ENCODE data around the gene OSTF1. TPM values are rescaled to one million over a fixed set of nuclear protein-coding genes. Genes with fewer than 3 reads are reported as not detected.

OSTF1 gene
- total RNA-seq, 4 donors from 2014 or later, result 0.60 to 37.8 (median 19.0) TPM

DNA sequence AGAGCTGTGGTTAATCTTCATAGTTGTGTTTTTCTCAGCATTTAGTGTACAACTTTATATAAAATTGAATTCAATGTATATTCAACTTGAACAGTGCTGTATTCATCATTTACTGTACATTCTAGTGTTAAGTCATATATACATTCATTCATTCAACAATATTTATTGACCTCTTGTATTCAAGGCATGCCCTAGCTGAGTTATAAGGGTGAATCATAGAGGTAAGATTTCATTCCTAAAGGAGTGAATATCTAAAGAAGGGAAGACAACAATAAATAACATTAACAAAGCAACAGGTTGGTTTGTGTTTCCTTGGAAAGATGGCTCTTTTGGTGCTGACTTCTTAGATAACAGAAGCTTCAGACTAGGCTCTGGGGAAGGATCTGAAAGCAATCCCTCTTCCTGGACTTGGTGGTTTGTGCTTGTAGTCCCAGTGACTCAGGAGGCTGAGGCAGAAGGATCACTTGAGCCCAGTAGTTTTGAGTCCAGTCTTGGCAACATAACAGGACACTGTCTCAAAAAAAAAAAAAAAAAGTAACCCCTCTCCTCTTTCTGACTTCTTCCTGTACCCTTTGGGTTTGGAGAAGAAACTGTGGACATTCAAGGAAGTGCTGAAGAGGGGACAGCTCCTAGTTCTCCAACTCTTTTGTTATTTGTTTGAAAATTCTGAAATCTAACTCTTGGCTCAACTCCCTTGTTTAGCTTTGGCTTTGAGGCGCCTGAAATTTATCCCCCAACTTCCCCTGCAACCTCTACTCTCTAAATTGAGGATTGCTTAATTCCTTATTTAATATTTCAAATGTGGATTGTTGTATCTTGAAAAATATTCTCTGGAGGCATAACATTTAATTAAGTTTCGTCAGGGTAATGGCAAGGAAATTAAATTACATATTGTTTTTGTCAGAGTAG lies 80.2 kb downstream of the OSTF1 start:
- Histone ChIP-seq H3K4me1 (no peaks in the 10 kb centered on the region), H3K4me3 (no peak overlapping the region), H3K36me3 (peaks cover 0 to 23% (median 4%) of the 10 kb centered on the region in 4 donors), H3K27ac (no peak overlapping the region), H3K27me3 (no peaks in the 10 kb centered on the region), H3K9me3 (peaks cover 0 to 9% of the 10 kb centered on the region in 2 donors)
- intact Hi-C loops (cut with DNase I; ENCODE audit: low total_unique reads) (no loop called here), in situ Hi-C loops (cut with MboI; ENCODE audit: low pct_ligation_motif_present in 1 of 4, low pct_unique_long_range_greater_than_20kb in 1 of 4, low sequenced_read_pairs in 3 of 4) (no loop called here)
- TF ChIP-seq EP300 (IDR thresholded peaks at IDR 0.05; ENCODE audit: low read depth) (no peak), POLR2AphosphoS5 (IDR thresholded peaks at IDR 0.05) (no peak), POLR2A (IDR thresholded peaks at IDR 0.05) (no peak)
- TF ChIP-seq, protein P1, sequence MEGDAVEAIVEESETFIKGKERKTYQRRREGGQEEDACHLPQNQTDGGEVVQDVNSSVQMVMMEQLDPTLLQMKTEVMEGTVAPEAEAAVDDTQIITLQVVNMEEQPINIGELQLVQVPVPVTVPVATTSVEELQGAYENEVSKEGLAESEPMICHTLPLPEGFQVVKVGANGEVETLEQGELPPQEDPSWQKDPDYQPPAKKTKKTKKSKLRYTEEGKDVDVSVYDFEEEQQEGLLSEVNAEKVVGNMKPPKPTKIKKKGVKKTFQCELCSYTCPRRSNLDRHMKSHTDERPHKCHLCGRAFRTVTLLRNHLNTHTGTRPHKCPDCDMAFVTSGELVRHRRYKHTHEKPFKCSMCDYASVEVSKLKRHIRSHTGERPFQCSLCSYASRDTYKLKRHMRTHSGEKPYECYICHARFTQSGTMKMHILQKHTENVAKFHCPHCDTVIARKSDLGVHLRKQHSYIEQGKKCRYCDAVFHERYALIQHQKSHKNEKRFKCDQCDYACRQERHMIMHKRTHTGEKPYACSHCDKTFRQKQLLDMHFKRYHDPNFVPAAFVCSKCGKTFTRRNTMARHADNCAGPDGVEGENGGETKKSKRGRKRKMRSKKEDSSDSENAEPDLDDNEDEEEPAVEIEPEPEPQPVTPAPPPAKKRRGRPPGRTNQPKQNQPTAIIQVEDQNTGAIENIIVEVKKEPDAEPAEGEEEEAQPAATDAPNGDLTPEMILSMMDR (IDR thresholded peaks at IDR 0.05), result no peak
- DNase-seq, result no peak
- WGBS, 2 donors (ENCODE audit: low coverage in 1 of 2), result 43 to 52% methylated on average over 2 of the region's 2 CpGs

DNA sequence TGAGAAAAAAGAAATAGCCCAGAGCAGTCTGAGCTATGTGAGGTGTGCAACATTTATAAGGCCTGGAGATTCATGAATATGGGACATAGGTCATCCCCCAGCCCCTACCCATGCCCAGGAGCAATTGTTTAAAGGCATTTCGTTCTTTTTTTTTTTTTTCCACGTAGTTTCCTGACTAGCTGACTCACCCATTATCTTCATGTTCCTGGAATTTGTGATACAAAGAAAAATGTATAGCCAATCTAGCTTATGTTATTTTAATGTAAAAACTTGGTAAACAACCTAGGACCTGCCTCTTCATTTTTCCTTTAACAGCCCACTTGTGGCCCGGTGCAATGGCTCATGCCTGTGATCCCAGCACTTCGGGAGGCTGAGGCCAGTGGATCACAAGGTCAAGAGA lies 81.3 kb downstream of the OSTF1 start:
- 85 to 100% methylated on average over 1 to 4 of the region's 4 CpGs for WGBS, 2 donors (ENCODE audit: low coverage in 1 of 2)
- Histone ChIP-seq H3K9me3 (peaks cover 0 to 9% of the 10 kb centered on the region in 2 donors), H3K27ac (no peak overlapping the region), H3K36me3 (peaks cover 0 to 23% (median 3%) of the 10 kb centered on the region in 4 donors), H3K27me3 (no peaks in the 10 kb centered on the region), H3K4me1 (no peaks in the 10 kb centered on the region), H3K4me3 (no peak overlapping the region)
- TF ChIP-seq POLR2AphosphoS5 (IDR thresholded peaks at IDR 0.05), result no peak
- TF ChIP-seq, protein P1 (IDR thresholded peaks at IDR 0.05), result no peak
- TF ChIP-seq EP300 (IDR thresholded peaks at IDR 0.05; ENCODE audit: low read depth), result no peak
- no peak for TF ChIP-seq POLR2A (IDR thresholded peaks at IDR 0.05)
- intact Hi-C loops (cut with DNase I; ENCODE audit: low total_unique reads) (no loop called here), in situ Hi-C loops (cut with MboI; ENCODE audit: low pct_ligation_motif_present in 1 of 4, low pct_unique_long_range_greater_than_20kb in 1 of 4, low sequenced_read_pairs in 3 of 4) (no loop called here)
- DNase-seq, result no peak

DNA sequence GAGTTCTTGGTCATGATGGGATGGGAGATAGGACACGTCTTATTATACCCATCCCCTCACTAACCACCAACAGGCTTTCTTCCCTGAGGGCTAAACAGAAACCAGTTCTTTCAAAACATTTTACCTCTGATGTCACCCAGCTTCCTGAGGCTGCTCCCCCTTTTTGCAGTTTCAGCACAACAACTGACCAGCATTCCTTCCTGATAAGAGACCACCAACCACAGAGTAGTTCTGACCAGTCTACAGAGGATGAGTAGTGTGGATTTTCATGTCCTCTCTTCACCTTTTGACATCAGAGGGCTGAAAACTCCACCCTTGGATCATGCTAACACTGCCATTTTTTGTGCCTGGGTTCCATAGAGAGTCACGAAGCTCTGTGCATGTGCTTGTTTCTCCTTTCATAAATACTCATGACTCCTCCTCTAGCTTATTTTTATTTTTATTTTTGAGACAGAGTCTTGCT lies 82.6 kb downstream of the OSTF1 start:
- WGBS, 2 donors (ENCODE audit: low coverage in 1 of 2), result 90 to 100% methylated on average over 1 to 2 of the region's 2 CpGs
- DNase-seq, result no peak
- TF ChIP-seq, protein P1 (IDR thresholded peaks at IDR 0.05), result no peak
- TF ChIP-seq POLR2A (IDR thresholded peaks at IDR 0.05), result no peak
- no peak for TF ChIP-seq EP300 (IDR thresholded peaks at IDR 0.05; ENCODE audit: low read depth)
- no peak for TF ChIP-seq POLR2AphosphoS5 (IDR thresholded peaks at IDR 0.05)
- H3K4me1 ChIP-seq, result no peaks in the 10 kb centered on the region
- intact Hi-C loops (cut with DNase I; ENCODE audit: low total_unique reads), result no loop called here
- H3K4me3 ChIP-seq, result no peak overlapping the region
- H3K9me3 ChIP-seq, result peaks cover 0 to 9% of the 10 kb centered on the region in 2 donors
- H3K27ac ChIP-seq, result no peak overlapping the region
- H3K27me3 ChIP-seq, result no peaks in the 10 kb centered on the region
- in situ Hi-C loops (cut with MboI; ENCODE audit: low pct_ligation_motif_present in 1 of 4, low pct_unique_long_range_greater_than_20kb in 1 of 4, low sequenced_read_pairs in 3 of 4), result no loop called here
- peaks cover 0 to 19% (median 1%) of the 10 kb centered on the region in 4 donors for H3K36me3 ChIP-seq

DNA sequence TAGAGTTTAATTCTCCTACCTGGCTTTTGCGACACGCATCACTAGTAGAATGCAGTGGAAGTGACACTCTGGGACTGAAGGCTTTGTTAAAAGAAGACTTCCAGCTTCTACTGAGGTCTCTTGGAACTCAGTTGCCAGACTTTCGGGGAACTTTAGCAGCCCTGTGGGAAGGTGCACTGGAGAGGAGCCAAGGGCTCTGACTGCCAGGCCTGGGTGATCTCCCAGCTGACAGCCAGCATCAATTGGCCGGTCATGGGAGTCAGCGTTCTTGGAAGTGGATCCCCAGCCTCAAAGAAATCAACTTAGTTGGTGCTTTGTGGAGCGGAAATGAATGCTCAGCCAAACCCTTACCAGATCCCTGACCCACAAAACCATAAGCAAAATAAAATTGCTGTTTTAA lies 87.1 kb downstream of the OSTF1 start:
- TF ChIP-seq POLR2AphosphoS5 (IDR thresholded peaks at IDR 0.05) (no peak), POLR2A (IDR thresholded peaks at IDR 0.05) (no peak), EP300 (IDR thresholded peaks at IDR 0.05; ENCODE audit: low read depth) (no peak)
- in situ Hi-C loops (cut with MboI; ENCODE audit: low pct_ligation_motif_present in 1 of 4, low pct_unique_long_range_greater_than_20kb in 1 of 4, low sequenced_read_pairs in 3 of 4), result no loop called here
- no peak for DNase-seq
- Histone ChIP-seq H3K27ac (no peak overlapping the region), H3K4me3 (no peak overlapping the region), H3K9me3 (no peaks in the 10 kb centered on the region), H3K27me3 (no peaks in the 10 kb centered on the region), H3K36me3 (no peaks in the 10 kb centered on the region), H3K4me1 (no peaks in the 10 kb centered on the region)
- WGBS, 2 donors (ENCODE audit: low coverage in 1 of 2), result 92 to 100% methylated on average over 1 to 6 of the region's 6 CpGs
- intact Hi-C loops (cut with DNase I; ENCODE audit: low total_unique reads), result no loop called here
